ENCODE results near the gene RHCE. TPM values are rescaled to one million over a fixed set of nuclear protein-coding genes. Genes with fewer than 3 reads are reported as not detected.
A peak's percentile ranks its signal among the peaks of the same experiment; 100 is the strongest.

RHCE gene
- total RNA-seq, 6 experiments from 2014 or later, result 0.25 to 2.2 (median 1.4) TPM

DNA sequence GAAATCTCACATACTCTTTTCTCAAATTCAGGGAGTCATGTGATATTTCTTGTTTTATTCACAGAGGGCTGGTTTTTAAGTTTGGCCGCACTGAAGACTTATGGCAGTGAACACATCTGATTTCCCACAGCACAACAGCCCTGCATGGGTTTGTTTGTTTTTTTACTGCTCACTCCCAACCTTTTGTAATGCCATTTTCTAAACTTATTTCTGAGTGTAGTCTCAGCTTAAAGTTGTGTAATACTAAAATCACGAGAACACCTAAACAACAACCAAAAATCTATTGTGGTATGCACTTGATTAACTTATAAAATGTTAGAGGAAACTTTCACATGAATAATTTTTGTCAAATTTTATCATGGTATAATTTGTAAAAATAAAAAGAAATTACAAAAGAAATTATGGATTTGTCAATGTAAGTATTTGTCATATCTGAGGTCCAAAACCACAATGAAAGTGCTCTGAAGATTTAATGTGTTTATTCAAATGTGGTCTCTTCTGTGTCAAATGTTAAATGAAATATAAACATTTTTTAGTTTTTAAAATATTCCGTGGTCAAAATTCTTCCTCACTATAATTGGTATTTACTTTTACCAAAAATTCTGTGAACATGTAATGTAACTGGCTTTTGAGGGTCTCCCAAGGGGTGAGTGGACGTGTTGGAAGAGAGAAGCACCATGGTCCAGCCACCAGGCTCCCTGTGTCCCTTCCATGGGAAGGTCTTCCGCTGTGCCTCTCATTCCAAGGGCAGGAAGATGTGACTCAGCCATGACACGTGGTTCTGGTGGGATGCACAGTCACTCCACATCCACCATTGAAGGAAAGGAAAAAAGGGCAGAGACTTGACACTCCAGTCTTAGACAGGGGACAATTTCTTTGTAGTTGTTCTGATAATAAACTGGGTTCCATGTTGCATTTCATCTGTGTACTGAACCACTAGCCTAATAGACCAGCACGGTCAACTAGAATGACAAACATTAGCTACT, 59.7 kb downstream of the RHCE start:
- H3K36me3 ChIP-seq, result peaks cover 0 to 21% (median 9%) of the 10 kb centered on the region in 4 donors
- 74% methylated on average over 4 of the region's 7 CpGs for WGBS (ENCODE audit: insufficient coverage, low coverage, low lambda C conversion rate, missing lambda C conversion rate)

GRCh38 chr1:25356848-25357247, 63.8 kb downstream of the RHCE start:
- DNase-seq (no peak), ATAC-seq (no peak)
- 89% methylated on average over 1 of the region's 1 CpG for WGBS (ENCODE audit: insufficient coverage, low coverage, low lambda C conversion rate, missing lambda C conversion rate)
- TF ChIP-seq, protein P1, sequence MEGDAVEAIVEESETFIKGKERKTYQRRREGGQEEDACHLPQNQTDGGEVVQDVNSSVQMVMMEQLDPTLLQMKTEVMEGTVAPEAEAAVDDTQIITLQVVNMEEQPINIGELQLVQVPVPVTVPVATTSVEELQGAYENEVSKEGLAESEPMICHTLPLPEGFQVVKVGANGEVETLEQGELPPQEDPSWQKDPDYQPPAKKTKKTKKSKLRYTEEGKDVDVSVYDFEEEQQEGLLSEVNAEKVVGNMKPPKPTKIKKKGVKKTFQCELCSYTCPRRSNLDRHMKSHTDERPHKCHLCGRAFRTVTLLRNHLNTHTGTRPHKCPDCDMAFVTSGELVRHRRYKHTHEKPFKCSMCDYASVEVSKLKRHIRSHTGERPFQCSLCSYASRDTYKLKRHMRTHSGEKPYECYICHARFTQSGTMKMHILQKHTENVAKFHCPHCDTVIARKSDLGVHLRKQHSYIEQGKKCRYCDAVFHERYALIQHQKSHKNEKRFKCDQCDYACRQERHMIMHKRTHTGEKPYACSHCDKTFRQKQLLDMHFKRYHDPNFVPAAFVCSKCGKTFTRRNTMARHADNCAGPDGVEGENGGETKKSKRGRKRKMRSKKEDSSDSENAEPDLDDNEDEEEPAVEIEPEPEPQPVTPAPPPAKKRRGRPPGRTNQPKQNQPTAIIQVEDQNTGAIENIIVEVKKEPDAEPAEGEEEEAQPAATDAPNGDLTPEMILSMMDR (IDR thresholded peaks at IDR 0.05), result no peak
- TF ChIP-seq POLR2A (IDR thresholded peaks at IDR 0.05), result no peak
- Histone ChIP-seq H3K4me3 (no peak overlapping the region), H3K9me3 (no peaks in the 10 kb centered on the region), H3K4me1 (peaks cover 0 to 22% (median 10%) of the 10 kb centered on the region in 4 donors), H3K36me3 (peaks cover 0 to 35% (median 19%) of the 10 kb centered on the region in 4 donors), H3K27me3 (no peaks in the 10 kb centered on the region), H3K27ac (no peak overlapping the region)
- intact Hi-C loops (cut with DNase I), result no loop called here

More for the DNA sequence above, 59.7 kb downstream of the RHCE start:
- TF ChIP-seq POLR2A (IDR thresholded peaks at IDR 0.05), result no peak
- TF ChIP-seq, protein P1 (IDR thresholded peaks at IDR 0.05), result no peak
- intact Hi-C loops (cut with DNase I), result no loop called here
- no peaks in the 10 kb centered on the region for H3K27me3 ChIP-seq
- ATAC-seq, result peak in 2 of 4 donors; percentile 25 to 35
- peaks cover 0 to 12% (median 6%) of the 10 kb centered on the region in 4 donors for H3K4me1 ChIP-seq
- no peaks in the 10 kb centered on the region for H3K9me3 ChIP-seq
- DNase-seq, result no peak
- H3K4me3 ChIP-seq, result no peak overlapping the region
- peak overlapping the region in 2 of 3 donors; percentile 2 to 9 for H3K27ac ChIP-seq

- Histone ChIP-seq H3K36me3 (peaks cover 0 to 33% (median 19%) of the 10 kb centered on the region in 4 donors), H3K4me3 (no peak overlapping the region), H3K27ac (peak overlapping the region in 1 of 3 donors; percentile 19), H3K9me3 (no peaks in the 10 kb centered on the region), H3K27me3 (no peaks in the 10 kb centered on the region), H3K4me1 (peaks cover 0 to 22% (median 10%) of the 10 kb centered on the region in 4 donors)
- intact Hi-C loops (cut with DNase I), result no loop called here
- DNase-seq, result no peak
- TF ChIP-seq, protein P1 (IDR thresholded peaks at IDR 0.05), result no peak
- TF ChIP-seq POLR2A (IDR thresholded peaks at IDR 0.05), result no peak
- ATAC-seq, result peak; percentile 53 to 62 (median 60)
Observed at GRCh38 chr1:25356441-25356840, 64.2 kb downstream of the RHCE start.

- Histone ChIP-seq H3K27ac (peak overlapping the region in 1 of 3 donors; percentile 19), H3K9me3 (no peaks in the 10 kb centered on the region), H3K27me3 (no peaks in the 10 kb centered on the region), H3K4me1 (peaks cover 0 to 22% (median 10%) of the 10 kb centered on the region in 4 donors), H3K4me3 (no peak overlapping the region), H3K36me3 (peaks cover 0 to 31% (median 17%) of the 10 kb centered on the region in 4 donors)
- DNase-seq (no peak), ATAC-seq (peak; percentile 66 to 86 (median 74))
- TF ChIP-seq, protein P1 (IDR thresholded peaks at IDR 0.05), result no peak
- no peak for TF ChIP-seq POLR2A (IDR thresholded peaks at IDR 0.05)
- 40% methylated on average over 6 of the region's 6 CpGs for WGBS (ENCODE audit: insufficient coverage, low coverage, low lambda C conversion rate, missing lambda C conversion rate)
- intact Hi-C loops (cut with DNase I), result no loop called here
Observed at GRCh38 chr1:25355841-25356395, 64.7 kb downstream of the RHCE start.

Measured in right lobe of liver (tissue), 6 donors.